Testis (tissue), 3 donors: ENCODE measurements around the gene TRIM41. TPM values are rescaled to one million over a fixed set of nuclear protein-coding genes. Genes with fewer than 3 reads are reported as not detected.

Source experiments
- DNase-seq: peaks from one replicate; pipeline ENCODE4 v3.0.0-alpha.2; 2019
- H3K27ac ChIP-seq, 2 donors: fragments of 200-600 bp; sonication (generic); one replicate each; pipeline ENCODE4 v1.5.1; 2019
- H3K27me3 ChIP-seq: fragments of 200-600 bp; sonication (generic); one replicate; pipeline ENCODE4 v1.5.1; 2019
- H3K36me3 ChIP-seq: fragments of 200-600 bp; sonication (generic); one replicate; pipeline ENCODE4 v1.5.1; 2017; ENCODE audit warnings: low read depth; ENCODE audit errors: missing control alignments
- H3K4me1 ChIP-seq: fragments of 200-600 bp; sonication (generic); one replicate; pipeline ENCODE4 v1.5.1; 2019
- H3K4me3 ChIP-seq, 2 donors: fragments of 200-600 bp; sonication (generic); one replicate each; pipeline ENCODE4 v1.5.1; 2017 to 2019
- H3K9me3 ChIP-seq: fragments of 200-600 bp; sonication (generic); one replicate; pipeline ENCODE4 v1.5.1; 2017
- CTCF ChIP-seq, 3 experiments: fragments of 450-650 bp in 2 of 3; fragments of 200-600 bp in 1 of 3; sonication (generic) in 1 of 3; IDR thresholded peaks; one replicate each; pipeline ENCODE4 v1.5.1; 2016 to 2019; ENCODE audit warnings: antibody characterized with exemption in 3 of 3, mild to moderate bottlenecking in 2 of 3, moderate library complexity in 1 of 3
- POLR2A ChIP-seq: fragments of 450-650 bp; IDR thresholded peaks from one replicate; pipeline ENCODE4 v1.6.1; 2017; ENCODE audit warnings: antibody characterized with exemption, mild to moderate bottlenecking, moderate library complexity
- WGBS, 2 donors: methylation state at CpG; one replicate each; pipeline ENCODE4 v1.1.5; 2018; 5-methylcytosine and 5-hydroxymethylcytosine counted together
- intact Hi-C: fragments of 100-400 bp; cut with DNase I; formaldehyde crosslinking; loops from one replicate; pipeline ENCODE4 v1.15.1; 2023; ENCODE audit warnings: low total_unique reads
- polyA plus RNA-seq: library from polyadenylated mRNA; stranded (reverse); fragments of 350-450 nt; fragmentation: Illumina TruSeq; extraction: RNeasy Lipid Tissue Mini Kit (QIAGEN cat#74804); gene quantifications from one replicate; pipeline ENCODE4 v1.2.3, GENCODE V29; 2014; ENCODE audit warnings: low read depth, low replicate concordance; ENCODE audit not compliant: insufficient read depth
- total RNA-seq, 2 donors: library from RNA; depleted of rRNA; stranded (reverse); fragments of >200 nt; gene quantifications; one replicate each; pipeline ENCODE4 v1.2.3, GENCODE V29; 2016

TRIM41 gene
- total and polyA plus RNA-seq, 3 donors from 2014 or later, result 39.6 to 61.5 (median 53.1) TPM

GRCh38 chr5:181197326-181197951 is 25.6 kb upstream of the TRIM41 start:
- whole genome bisulfite sequencing, 2 donors, result 67 to 68% methylated on average over 8 of the region's 8 CpGs
- no peaks in the 10 kb centered on the region for H3K27me3 ChIP-seq
- no peaks in the 10 kb centered on the region for H3K9me3 ChIP-seq
- no peaks in the 10 kb centered on the region for H3K36me3 ChIP-seq
- H3K4me3 ChIP-seq, result no peak overlapping the region
- H3K4me1 ChIP-seq, result peaks cover 5% of the 10 kb centered on the region
- no peak for DNase-seq
- no peak overlapping the region for H3K27ac ChIP-seq
- intact Hi-C loops, result no loop called here
- no peak for TF ChIP-seq POLR2A

GRCh38 chr5:181198106-181198685 is 24.9 kb upstream of the TRIM41 start:
- intact Hi-C loops, result no loop called here
- no peak for TF ChIP-seq CTCF (IDR thresholded peaks at IDR 0.05)
- no peak for TF ChIP-seq POLR2A
- WGBS, 2 donors, result 75 to 79% methylated on average over 12 of the region's 12 CpGs
- no peaks in the 10 kb centered on the region for H3K27me3 ChIP-seq
- H3K9me3 ChIP-seq, result no peaks in the 10 kb centered on the region
- no peaks in the 10 kb centered on the region for H3K36me3 ChIP-seq
- no peaks in the 10 kb centered on the region for H3K4me1 ChIP-seq
- H3K4me3 ChIP-seq, result no peak overlapping the region
- DNase-seq, result no peak
- H3K27ac ChIP-seq, result no peak overlapping the region

- TF ChIP-seq POLR2A (no peak), CTCF (IDR thresholded peaks at IDR 0.05) (no peak)
- Histone ChIP-seq H3K4me3 (no peak overlapping the region), H3K9me3 (no peaks in the 10 kb centered on the region), H3K27me3 (no peaks in the 10 kb centered on the region), H3K27ac (no peak overlapping the region), H3K4me1 (peaks cover 2% of the 10 kb centered on the region), H3K36me3 (no peaks in the 10 kb centered on the region)
- intact Hi-C loops, result no loop called here
- 74 to 76% methylated on average over 9 of the region's 9 CpGs for WGBS, 2 donors
- DNase-seq, result no peak
Measured at GRCh38 chr5:181198905-181199519, 24.1 kb upstream of the TRIM41 start.

- Histone ChIP-seq H3K27me3 (no peaks in the 10 kb centered on the region), H3K9me3 (no peaks in the 10 kb centered on the region), H3K36me3 (no peaks in the 10 kb centered on the region), H3K4me1 (peaks cover 2% of the 10 kb centered on the region), H3K4me3 (no peak overlapping the region), H3K27ac (no peak overlapping the region)
- intact Hi-C loops, result no loop called here
- DNase-seq, result no peak
- 78 to 83% methylated on average over 2 to 12 of the region's 12 CpGs for WGBS, 2 donors
- no peak for TF ChIP-seq CTCF (IDR thresholded peaks at IDR 0.05)
- no peak for TF ChIP-seq POLR2A
Measured at GRCh38 chr5:181199881-181200638, 23.0 kb upstream of the TRIM41 start.

- Histone ChIP-seq H3K27ac (no peak overlapping the region), H3K9me3 (no peaks in the 10 kb centered on the region), H3K36me3 (no peaks in the 10 kb centered on the region), H3K4me3 (no peak overlapping the region), H3K27me3 (no peaks in the 10 kb centered on the region), H3K4me1 (peaks cover 2% of the 10 kb centered on the region)
- TF ChIP-seq POLR2A, result no peak
- TF ChIP-seq CTCF (IDR thresholded peaks at IDR 0.05), result no peak
- 77 to 78% methylated on average over 4 of the region's 4 CpGs for WGBS, 2 donors
- intact Hi-C loops, result no loop called here
- DNase-seq, result no peak
Measured at GRCh38 chr5:181200816-181201215, 22.3 kb upstream of the TRIM41 start.
